Head of caudate nucleus (tissue), 42 donors: Measurements from ENCODE around the gene OXTR.
"Not testable (repeated sequence)": the region's sequence is repeated elsewhere in the genome, so short reads cannot be mapped to it uniquely, and the experiment has no call there.

ENCODE experiments used
- DNase-seq, 42 donors: peaks; one replicate each; pipeline versions ENCODE4 v3.0.0 to v3.0.0-alpha.2; 2020 to 2021; ENCODE audit warnings: mixed read lengths in 7 of 42
- intact Hi-C: fragments of 100-400 bp; cut with DNase I; formaldehyde crosslinking; loops from one replicate; pipeline ENCODE4 v1.15.0; 2022

Gene OXTR

DNA sequence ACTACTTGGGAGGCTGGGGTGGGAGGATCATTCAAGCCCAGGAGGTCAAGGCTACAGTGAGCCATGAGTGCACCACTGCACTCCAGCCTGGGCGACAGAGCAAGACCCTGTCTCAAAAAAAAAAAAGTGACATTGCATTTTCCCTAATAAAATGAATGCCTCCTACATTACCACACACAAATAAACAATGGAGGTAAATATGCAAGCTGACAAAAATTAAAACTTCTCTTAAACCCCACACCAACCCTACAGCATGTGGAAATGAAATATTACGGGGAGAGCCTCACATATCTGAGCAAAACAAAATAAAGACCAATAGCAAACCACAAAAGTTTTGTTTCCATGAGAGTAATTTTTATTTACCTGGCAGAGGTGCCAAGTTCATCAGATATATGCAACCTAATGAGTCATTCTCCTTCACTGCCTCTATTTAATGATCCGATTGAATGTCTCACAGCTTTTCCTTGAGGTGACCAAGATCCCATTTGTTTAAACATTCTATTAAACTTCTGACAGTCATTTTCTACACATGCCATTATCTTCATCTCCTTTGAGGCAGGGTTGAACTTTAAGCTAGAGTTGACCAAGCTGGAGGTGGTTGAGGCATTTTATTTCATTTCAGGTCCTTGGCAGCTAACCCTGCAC lies 45.2 kb downstream of the OXTR start:
- DNase-seq, result no peak

DNA sequence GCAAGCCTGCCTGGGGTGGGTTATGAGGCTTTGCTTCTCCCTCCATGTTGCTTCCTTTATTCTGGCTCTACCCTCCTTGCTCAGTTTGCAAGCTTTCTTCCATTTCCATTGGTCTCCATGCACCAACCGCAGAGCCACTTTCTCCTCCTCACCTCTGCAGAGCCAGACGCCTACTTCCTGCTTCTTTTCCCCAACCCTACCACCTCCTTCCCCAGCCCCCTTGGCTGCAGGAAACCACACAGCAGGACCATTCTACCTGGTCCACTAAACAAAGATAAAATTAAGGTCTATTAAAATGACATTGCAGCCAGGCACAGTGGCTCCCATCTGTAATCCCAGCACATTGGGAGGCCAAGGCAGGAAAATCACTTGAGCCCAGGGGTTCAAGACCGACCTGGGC lies 45.8 kb downstream of the OXTR start:
- DNase-seq, result no peak
- intact Hi-C loops, result no loop called here

More for the DNA sequence above, 45.2 kb downstream of the OXTR start:
- intact Hi-C loops, result no loop called here

DNA sequence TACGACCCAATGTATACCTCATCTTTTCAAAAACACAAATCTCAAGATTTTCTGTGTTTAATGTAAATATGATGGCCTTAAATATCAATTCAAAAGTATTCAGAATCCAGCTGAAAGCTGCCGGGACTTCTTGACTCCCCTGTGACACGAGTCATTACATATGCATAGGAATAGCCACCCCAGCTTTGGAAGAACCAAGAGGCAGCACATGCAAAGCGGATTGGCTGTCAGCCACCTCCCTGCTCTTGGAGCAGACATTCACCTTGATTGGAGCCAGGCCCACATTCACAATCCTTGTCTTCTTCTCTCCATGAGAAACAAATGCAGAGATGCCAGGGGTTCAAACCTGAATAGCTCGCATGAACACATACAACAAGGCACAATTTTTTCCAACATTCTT lies 46.6 kb downstream of the OXTR start:
- intact Hi-C loops, result no loop called here
- no peak for DNase-seq

DNA sequence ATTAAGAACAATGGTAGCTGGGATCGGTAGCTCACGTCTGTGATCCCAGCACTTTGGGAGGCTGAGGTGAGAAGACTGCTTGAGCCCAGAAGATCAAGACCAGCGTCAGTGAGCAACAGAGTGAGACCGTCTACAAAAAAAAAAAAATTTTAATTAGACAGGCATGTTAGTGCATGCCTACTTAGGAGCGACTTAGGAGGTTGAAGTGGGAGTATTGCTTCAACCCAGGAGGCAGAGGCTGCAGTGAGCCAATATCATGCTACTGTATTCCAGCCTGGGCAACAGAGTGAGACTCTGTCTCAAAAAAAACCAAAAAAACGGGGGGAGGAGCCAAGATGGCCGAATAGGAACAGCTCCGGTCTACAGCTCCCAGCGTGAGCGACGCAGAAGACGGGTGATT lies 53.7 kb downstream of the OXTR start:
- intact Hi-C loops, DNase-seq: not testable (repeated sequence)

GRCh38 chr3:8713901-8714759 lies 55.3 kb downstream of the OXTR start:
- intact Hi-C loops, result no loop called here
- no peak for DNase-seq

GRCh38 chr3:8712908-8713255 lies 56.5 kb downstream of the OXTR start:
- intact Hi-C loops, result no loop called here
- no peak for DNase-seq

DNA sequence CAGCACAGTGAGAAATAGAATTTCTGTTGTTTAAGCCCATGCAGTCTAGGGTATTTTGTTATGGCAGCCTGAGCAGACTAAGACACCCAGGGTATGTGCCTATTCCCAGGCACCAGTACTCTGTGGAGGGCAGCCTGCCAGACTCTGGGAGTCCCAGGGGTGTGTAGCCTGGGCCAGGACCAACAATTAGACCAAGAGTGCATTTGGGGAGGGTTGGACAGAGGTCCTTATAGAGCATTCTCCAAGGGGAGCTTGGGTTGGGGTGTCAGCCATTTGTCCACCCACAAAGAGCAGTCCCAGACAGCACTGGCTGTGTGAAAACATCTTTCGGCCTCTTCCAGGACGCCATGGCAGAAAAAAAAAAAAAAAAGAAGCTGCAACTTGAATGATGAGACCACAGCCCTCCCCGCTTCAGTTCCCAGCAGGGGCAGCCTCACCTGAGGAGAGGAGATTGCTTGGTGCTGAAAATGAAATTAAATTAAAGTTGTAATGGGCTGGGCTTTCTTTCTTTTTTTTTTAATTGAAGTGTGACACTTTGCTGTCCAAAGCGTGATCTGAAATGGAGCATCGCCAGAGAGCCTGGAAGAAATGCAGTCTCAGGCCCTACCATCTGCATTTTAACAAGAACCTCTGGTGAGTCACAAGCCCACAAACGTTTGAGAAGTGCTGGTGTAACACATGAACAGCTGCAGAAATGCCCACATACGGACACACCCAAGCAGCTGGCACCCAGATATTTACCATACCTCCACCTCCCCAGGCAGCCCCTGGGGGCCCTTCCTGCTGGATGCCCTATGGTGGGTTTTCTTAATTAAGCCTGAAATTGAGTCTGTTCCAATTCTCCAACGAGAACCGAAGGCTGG lies 57.1 kb downstream of the OXTR start:
- peak in 1 of 42 donors; percentile 44 for DNase-seq
- intact Hi-C loops, result no loop called here

- DNase-seq, result no peak
These were observed 59.5 kb downstream of the OXTR start for GRCh38 chr3:8709801-8710507.

DNA sequence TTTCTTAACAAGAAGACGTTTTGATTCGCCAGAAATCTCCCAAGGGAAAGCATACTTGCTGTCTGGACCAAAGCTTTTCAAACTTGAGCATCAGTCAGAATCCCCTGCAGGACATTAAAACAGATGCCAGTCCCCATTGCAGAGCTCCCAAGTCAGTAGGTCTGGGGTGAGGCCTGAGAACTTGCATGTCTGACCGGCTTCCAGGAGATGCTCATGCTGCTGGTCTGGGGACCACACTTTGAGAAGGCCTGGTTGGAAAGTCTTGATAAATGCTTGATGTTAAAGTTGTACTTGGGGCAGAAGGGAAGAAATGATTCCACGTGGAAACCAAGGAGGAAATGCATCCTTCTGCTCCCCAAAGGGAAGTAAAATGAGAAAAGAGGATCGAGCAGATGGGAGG lies 60.1 kb downstream of the OXTR start:
- DNase-seq, result no peak
- intact Hi-C loops, result no loop called here

More at GRCh38 chr3:8709801-8710507, 59.5 kb downstream of the OXTR start:
- intact Hi-C loops, result no loop called here

GRCh38 chr3:8705575-8705974 lies 63.8 kb downstream of the OXTR start:
- DNase-seq, result no peak
- intact Hi-C loops, result no loop called here

DNA sequence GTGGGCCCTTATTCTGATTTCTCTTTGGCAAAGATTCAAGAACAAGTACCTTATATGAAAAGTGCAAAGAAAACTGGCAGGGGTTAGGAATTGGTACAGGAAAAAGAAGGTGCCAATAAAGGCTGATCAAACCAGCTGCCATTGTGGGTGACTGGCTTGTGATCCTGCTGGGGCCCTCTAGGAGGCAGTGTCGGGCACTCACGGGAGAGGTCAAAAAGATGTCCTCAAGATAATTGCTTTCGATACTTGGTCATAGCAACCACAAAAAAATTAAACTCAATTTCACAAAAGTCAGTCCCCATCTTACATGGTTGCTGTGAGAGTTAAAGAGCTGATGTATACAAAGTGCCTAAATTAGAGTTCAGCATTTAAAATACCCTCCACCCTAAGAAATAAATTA lies 66.9 kb downstream of the OXTR start:
- DNase-seq, result no peak
- intact Hi-C loops, result no loop called here
